Epidermal melanocyte (primary cell): ENCODE results near the gene TDRD10.

Source experiments
- DNase-seq: peaks from one replicate; pipeline ENCODE4 v3.0.0; 2011; ENCODE audit warnings: low spot score; ENCODE audit not compliant: insufficient read length

Gene TDRD10

GRCh38 chr1:154577346-154578057 lies 75.5 kb downstream of the TDRD10 start:
- no peak for DNase-seq

- DNase-seq, result no peak
These were observed 76.0 kb downstream of the TDRD10 start for GRCh38 chr1:154578058-154578418.

GRCh38 chr1:154579374-154579773 lies 77.4 kb downstream of the TDRD10 start:
- no peak for DNase-seq

DNA sequence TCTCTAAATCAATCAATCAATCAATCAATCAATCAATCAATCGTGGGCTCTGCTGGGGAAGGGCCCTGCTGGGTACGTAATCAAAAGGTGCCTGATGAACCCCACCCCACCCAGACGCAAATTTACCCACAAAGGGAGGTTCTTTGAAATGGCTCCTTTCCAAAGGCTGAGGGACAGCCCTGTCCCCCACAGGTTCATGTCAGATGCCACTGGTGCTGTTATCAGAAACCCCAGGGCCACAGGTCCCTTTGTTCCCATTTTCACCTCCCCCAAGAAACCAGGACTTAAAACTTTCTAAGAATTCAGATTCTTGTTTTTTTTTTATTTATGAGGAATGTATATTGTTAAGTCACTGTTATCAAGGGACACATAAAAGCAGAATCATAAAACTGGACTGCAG lies 79.7 kb downstream of the TDRD10 start:
- DNase-seq, result no peak

- no peak for DNase-seq
These were observed 80.9 kb downstream of the TDRD10 start for GRCh38 chr1:154582885-154583284.

DNA sequence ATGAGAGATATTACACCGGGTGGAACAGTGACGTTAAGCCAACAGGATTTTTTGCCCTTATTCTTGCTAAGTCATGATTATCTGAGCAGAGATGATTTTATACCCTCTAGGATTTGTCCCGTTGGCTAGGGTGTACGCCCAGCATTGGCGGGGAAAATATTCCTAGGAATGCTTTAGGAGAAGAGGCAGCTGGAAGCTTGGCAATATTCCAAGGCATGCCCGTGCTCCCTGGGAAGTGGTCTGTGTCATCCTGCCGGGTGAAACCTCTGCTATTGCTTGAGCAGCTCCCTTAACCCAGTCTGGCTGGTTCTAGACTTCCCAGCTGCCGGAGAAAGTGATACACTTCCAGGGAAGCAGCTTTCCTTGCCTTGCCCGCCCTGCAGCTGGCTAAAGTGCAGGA lies 81.8 kb downstream of the TDRD10 start:
- DNase-seq, result no peak

DNA sequence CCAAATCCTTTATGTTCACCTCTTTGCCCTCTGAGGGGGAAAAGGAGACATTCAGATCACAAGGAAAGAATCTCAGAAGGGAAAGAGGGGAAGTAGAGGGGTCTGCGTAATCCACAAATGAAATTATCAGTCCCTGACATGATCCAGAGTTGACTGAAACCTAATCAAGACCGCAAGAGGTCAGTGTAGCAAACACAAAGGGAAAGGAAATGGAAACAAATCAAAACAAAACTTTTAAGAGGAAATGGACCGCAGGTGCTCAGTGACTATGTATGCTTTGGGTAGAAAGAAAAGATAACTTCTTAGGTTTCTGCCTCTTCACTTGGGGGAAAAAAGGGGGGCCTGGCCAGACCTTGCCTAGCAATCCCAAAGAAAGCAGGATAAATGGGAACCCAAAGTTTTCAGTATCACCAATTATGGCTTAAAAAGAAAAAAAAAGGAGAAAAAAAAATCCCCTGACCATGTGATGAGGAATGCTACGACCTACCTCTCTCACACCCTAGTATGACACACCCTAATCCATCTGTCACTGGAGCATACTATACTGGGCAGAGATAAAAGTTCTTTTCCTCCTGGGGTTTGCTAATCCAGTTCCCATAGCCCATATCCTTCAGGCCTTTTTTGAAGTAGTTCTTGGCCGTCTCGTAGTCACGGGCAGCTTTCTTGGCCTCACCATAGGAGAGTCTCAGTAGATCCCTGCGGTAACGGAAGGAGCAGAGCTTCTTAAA lies 82.4 kb downstream of the TDRD10 start:
- no peak for DNase-seq

GRCh38 chr1:154586231-154586630 lies 84.2 kb downstream of the TDRD10 start:
- DNase-seq, result no peak

GRCh38 chr1:154586641-154587040 lies 84.6 kb downstream of the TDRD10 start:
- no peak for DNase-seq

- DNase-seq, result no peak
These were observed 87.8 kb downstream of the TDRD10 start for GRCh38 chr1:154589780-154590179.

DNA sequence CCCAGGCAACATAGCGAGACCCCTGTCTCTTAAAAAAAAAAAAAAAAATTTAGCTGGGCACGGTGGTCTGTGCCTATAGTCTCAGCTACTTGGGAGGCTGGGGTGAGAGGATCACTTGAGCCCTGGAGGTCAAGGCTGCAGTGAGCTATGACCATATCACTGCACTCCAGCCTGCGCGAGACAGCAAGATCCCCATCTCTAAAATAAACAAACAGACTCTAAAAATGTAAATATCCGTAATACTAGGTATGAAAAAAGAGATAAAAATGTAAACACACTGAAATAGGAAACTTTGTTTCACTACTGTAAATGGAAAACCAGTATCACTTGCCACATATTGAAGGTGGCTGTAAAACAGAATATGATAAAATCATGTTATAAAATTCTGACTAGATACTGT lies 88.7 kb downstream of the TDRD10 start:
- no peak for DNase-seq

- no peak for DNase-seq
These were observed 89.2 kb downstream of the TDRD10 start for GRCh38 chr1:154591206-154591605.

DNA sequence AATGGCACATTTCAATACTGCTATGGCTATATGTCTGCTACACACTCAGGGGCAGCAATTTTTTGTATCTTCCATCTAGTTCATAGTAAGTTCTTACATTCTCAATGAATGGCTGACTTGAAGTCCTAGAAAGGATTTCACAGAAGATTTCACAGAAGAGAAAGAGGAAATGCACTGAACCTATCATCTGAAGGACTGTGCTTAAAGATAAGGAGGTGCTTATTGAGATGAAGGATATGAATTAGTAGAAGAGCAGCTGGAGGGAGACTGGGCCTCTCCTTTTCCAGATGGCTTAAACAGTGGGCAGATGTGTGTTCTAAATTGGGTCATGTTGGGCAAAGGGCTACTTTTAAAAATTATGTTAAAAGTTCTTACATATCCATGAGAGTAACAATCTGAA lies 91.4 kb downstream of the TDRD10 start:
- DNase-seq, result no peak

DNA sequence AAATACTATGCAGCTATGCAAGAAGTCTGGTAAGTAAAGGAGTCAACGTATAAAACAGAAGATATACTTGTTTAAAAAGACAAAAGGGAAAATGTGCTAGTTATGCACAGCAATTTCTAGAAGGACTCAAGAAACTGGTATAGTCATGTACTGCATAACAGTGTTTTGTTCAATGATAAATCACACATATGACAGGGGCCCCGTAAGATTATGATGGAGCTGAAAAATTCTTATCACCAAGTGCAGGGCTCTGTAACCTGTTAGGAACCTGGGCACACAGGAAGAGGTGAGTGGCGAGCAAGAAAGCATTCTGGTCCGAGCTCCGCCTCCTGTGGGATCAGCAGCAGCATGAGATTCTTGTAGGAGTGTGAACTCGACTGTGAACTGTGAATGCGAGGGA lies 92.8 kb downstream of the TDRD10 start:
- DNase-seq, result no peak

- no peak for DNase-seq
These were observed 93.6 kb downstream of the TDRD10 start for GRCh38 chr1:154595621-154596020.
